Activated CD4-positive, CD25-positive, alpha-beta regulatory T cell treated with anti-CD3 and anti-CD28 coated beads, Interleukin-2, amount 50 U/mL, for 24 hours (primary cell): ENCODE measurements around the gene RASSF5.

Experiments
- ATAC-seq, 2 donors: fragments of 150-1000 bp; cut with Tn5 transposase; one replicate each; pipeline ENCODE4 v1.10.0; 2021; ENCODE audit warnings: mild to moderate bottlenecking in 1 of 2, moderate library complexity in 1 of 2

Gene RASSF5

GRCh38 chr1:206517784-206518183 lies 10.5 kb downstream of the RASSF5 start:
- ATAC-seq, result no peak

GRCh38 chr1:206518206-206518605 lies 10.9 kb downstream of the RASSF5 start:
- ATAC-seq, result no peak

- ATAC-seq, result no peak
Observed at GRCh38 chr1:206518743-206519142, 11.4 kb downstream of the RASSF5 start.

- no peak for ATAC-seq
Observed at GRCh38 chr1:206521127-206521526, 13.8 kb downstream of the RASSF5 start.

GRCh38 chr1:206521694-206522402 lies 14.5 kb downstream of the RASSF5 start:
- ATAC-seq, result no peak

- ATAC-seq, result no peak
Observed at GRCh38 chr1:206524739-206525364, 17.5 kb downstream of the RASSF5 start.

GRCh38 chr1:206526064-206526911 lies 19.0 kb downstream of the RASSF5 start:
- ATAC-seq, result no peak

- ATAC-seq, result no peak
Observed at GRCh38 chr1:206529425-206529824, 22.1 kb downstream of the RASSF5 start.

- ATAC-seq, result no peak
Observed at GRCh38 chr1:206532368-206532767, 25.0 kb downstream of the RASSF5 start.

- ATAC-seq, result no peak
Observed at GRCh38 chr1:206534552-206534951, 27.2 kb downstream of the RASSF5 start.

- ATAC-seq, result no peak
Observed at GRCh38 chr1:206535853-206536188, 28.5 kb downstream of the RASSF5 start.

GRCh38 chr1:206537141-206537540 lies 29.8 kb downstream of the RASSF5 start:
- no peak for ATAC-seq

GRCh38 chr1:206538086-206538770 lies 30.9 kb downstream of the RASSF5 start:
- ATAC-seq, result no peak

GRCh38 chr1:206538901-206539640 lies 31.7 kb downstream of the RASSF5 start:
- ATAC-seq, result no peak

- ATAC-seq, result no peak
Observed at GRCh38 chr1:206540044-206540780, 32.9 kb downstream of the RASSF5 start.

- no peak for ATAC-seq
Observed at GRCh38 chr1:206541236-206541833, 34.0 kb downstream of the RASSF5 start.

- peak; percentile 78 to 86 for ATAC-seq
Observed at GRCh38 chr1:206544562-206545257, 37.4 kb downstream of the RASSF5 start.

GRCh38 chr1:206545351-206545750 lies 38.0 kb downstream of the RASSF5 start:
- ATAC-seq, result peak in 1 of 2 donors; percentile 22

GRCh38 chr1:206547104-206547503 lies 39.8 kb downstream of the RASSF5 start:
- no peak for ATAC-seq

- ATAC-seq, result no peak
Observed at GRCh38 chr1:206550446-206550845, 43.1 kb downstream of the RASSF5 start.
